A673 (cell line): ENCODE data around the gene MET.

Experiments used
- CTCF ChIP-seq: fragments of 300-800, 200-600 bp; sonication (generic); conservative IDR thresholded peaks from 2 replicates; pipeline ENCODE4 v1.5.1; 2017; ENCODE audit warnings: low read depth, mild to moderate bottlenecking, antibody characterized with exemption, low read length, moderate library complexity, mixed read lengths
- EZH2 ChIP-seq: fragments of 200-600 bp; sonication (generic); IDR thresholded peaks from 2 replicates; pipeline ENCODE4 v1.6.1; 2017; ENCODE audit warnings: borderline replicate concordance, low read depth, mild to moderate bottlenecking, mixed read lengths, antibody characterized with exemption, low read length; ENCODE audit not compliant: poor library complexity, severe bottlenecking

GRCh38 chr7:116780966-116781365, 109.0 kb downstream of the MET start:
- TF ChIP-seq EZH2 (no peak), CTCF (no peak)
